RPMI8226 (cell line): Measurements from ENCODE around the gene MIGA1.
A peak's percentile ranks its signal among the peaks of the same experiment; 100 is the strongest.
"Not testable (repeated sequence)": the region's sequence is repeated elsewhere in the genome, so short reads cannot be mapped to it uniquely, and the experiment has no call there.

Source experiments
- DNase-seq: peaks from one replicate; pipeline ENCODE4 v3.0.0-alpha.2; 2015

The MIGA1 gene

GRCh38 chr1:77779529-77780281, at the start of gene MIGA1:
TSS of gene MIGA1 (plus strand) at chr1:77779649. CDS start at chr1:77783253, 3,604 bp downstream.
- peak; percentile 86 for DNase-seq

- no peak for DNase-seq
Observed at GRCh38 chr1:77732090-77732489, 47.4 kb upstream of the MIGA1 start.

DNA sequence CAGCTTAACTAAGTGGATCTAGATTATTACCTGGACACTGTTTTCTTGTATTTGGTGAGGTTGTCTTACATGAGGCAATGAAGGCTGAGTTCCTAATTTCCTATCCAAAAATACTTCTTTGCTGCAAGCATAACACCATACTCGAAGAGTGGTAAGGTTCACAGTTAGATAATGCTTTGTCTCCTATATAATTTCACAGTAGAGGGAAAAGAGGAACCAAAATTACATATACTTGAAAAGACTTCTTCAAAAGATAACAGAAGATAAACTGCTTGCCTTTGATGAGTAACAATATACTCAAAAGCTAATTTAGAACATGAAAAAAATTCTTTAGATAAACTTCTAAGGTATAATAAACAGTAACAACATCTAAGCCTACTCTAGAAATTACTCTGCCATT, 40.2 kb upstream of the MIGA1 start:
- DNase-seq: no peak

- no peak for DNase-seq
Observed at GRCh38 chr1:77741316-77741715, 38.1 kb upstream of the MIGA1 start.

DNA sequence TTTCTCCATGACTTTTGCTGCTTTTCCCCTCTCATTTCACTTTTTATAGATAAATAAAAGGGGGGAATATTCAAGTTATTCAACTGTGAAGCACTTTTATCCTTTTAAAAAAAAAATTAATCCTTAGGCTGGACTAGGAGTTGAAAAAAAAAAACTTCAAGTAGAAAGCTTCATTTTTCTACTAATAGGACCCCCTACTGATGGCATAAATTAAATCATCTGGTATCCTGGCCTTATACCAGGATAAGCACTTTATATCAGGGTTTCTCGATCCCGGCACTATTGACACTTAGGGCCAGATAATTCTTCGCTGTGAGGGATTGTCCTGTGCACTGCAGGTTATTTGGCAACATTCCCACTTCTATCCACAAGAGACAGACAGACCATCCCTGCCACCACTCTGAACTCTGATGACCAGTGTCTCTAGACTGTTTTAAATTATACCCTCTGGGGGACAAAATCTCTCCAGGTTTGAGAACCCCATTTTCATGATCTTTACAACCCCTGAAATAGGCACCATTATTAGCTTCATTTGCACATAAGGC, 37.4 kb upstream of the MIGA1 start:
- DNase-seq: no peak

DNA sequence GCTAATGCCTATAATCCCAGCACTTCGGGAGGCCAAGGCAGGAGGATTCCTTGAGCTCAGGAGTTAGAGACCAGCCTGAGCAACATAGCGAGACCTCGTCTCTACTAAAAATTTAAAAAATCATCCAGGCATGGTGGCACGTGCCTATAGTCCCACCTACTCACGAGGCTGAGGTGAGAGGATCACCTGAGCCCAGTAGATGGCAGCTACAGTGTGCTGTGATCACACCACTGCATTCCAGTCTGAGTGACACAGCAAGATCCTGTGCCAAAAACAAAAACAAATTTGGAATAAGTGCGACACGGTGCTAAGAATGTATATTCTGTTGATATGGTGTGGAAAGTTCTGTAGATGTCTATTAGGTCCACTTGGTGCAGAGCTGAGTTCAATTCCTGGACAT, 34.9 kb upstream of the MIGA1 start:
- no peak for DNase-seq

DNA sequence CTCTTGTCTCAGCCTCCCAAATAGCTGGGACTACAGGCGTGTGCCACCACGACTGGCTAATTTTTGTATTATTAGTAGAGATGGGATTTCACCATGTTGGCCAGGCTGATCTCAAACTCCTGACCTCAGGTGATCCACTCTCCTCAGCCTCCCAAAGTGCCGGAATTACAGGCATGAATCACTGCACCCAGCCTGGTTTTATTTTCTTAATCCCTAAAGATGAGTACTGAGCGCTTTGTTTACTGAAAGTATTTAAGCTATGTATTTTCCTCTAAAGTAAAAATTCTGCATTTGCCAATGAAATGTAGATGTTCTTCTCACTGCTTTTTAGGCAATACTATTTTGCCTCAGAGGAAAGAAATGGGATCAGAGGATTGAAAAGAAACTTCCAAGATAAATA, 30.0 kb upstream of the MIGA1 start:
- not testable (repeated sequence) for DNase-seq

GRCh38 chr1:77756052-77756754, 23.2 kb upstream of the MIGA1 start:
- DNase-seq: no peak

- DNase-seq: no peak
Observed at GRCh38 chr1:77757066-77757584, 22.3 kb upstream of the MIGA1 start.

- DNase-seq: no peak
Observed at GRCh38 chr1:77757603-77758002, 21.8 kb upstream of the MIGA1 start.

- peak; percentile 90 for DNase-seq
Observed at GRCh38 chr1:77759071-77760028, 20.1 kb upstream of the MIGA1 start, which contains the start of gene USP33. TSS of gene USP33 (minus strand) at chr1:77759852. CDS start at chr1:77741697, 18,155 bp downstream.

- no peak for DNase-seq
Observed at GRCh38 chr1:77762072-77762476, 17.4 kb upstream of the MIGA1 start.

DNA sequence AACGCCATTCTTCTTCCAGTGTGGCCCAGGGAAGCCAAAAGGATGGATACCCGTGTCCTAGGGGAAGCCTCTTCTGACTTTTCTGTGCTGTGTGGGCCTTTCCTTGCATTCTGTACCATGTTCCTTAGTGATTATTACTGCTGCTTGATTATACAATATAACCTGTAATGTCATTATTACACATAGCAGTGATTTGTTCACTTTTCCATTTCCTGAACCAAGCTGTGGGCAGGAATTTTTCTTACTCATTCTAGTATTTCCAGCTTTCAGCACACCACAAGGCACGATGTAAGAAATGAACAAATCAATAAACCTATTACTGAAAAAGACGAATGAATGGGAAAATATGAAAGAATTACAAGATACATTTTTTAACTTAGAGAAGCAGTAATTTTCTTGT, 11.4 kb upstream of the MIGA1 start:
- DNase-seq: no peak

GRCh38 chr1:77776007-77776700, 3.3 kb upstream of the MIGA1 start:
- no peak for DNase-seq

- DNase-seq: no peak
Observed at GRCh38 chr1:77781683-77782082, 2.2 kb downstream of the MIGA1 start.

DNA sequence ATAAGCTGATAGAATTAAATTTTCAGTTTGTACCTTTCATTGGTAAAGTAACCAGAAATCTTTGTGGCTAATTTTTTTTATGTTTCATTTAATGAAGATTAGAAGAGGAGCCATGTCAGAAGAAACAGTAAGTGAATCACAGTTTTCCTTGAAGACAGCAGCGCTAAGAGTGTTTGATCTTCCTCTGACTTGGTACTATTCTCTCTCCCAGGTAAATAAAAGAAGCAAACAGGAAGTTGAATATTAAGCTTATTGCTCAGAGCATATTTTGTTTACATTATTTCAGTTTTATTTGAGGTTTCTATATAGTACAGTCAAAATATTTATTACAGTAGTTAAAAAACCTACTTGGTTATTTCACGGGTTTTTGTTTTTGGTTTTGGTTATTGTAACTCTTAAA, 3.7 kb downstream of the MIGA1 start:
- DNase-seq: no peak

DNA sequence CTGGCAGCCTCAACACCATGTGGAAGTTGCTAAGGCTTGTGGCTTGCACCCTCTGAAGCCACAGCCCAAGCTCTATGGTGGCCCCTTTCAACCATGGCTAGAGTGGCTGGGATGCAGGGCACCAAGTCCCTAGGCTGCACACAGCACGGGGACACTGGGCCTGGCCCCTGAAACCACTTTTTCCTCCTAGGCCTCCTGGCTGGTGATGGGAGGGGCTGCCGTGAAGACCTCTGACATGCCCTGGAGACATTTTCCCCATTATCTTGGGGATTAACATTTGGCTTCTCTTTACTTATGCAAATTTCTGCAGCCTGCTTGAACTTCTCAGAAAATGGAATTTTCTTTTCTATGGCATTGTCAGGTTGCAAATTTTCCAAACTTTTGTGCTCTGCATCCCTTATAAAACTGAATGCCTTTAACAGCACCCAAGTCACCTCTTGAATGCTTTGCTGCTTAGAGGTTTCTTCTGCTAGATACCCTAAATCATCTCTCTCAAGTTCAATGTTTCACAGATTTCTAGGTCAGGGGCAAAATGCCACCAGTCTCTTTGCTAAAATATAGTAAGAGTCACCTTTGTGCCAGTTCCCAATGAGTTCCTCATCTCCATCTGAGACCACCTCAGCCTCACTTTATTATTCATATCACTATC, 6.8 kb downstream of the MIGA1 start:
- not testable (repeated sequence) for DNase-seq

- DNase-seq: no peak
Observed at GRCh38 chr1:77794550-77794949, 15.1 kb downstream of the MIGA1 start.

- DNase-seq: no peak
Observed at GRCh38 chr1:77796695-77797405, 17.4 kb downstream of the MIGA1 start.

- no peak for DNase-seq
Observed at GRCh38 chr1:77797991-77798390, 18.5 kb downstream of the MIGA1 start.

GRCh38 chr1:77802026-77802425, 22.6 kb downstream of the MIGA1 start:
- DNase-seq: no peak
